K562 (cell line): Measurements from ENCODE around the gene RNF151. TPM values are rescaled to one million over a fixed set of nuclear protein-coding genes. Genes with fewer than 3 reads are reported as not detected.

Source experiments
- ESRRB ChIP-seq: fragments of 250-450 bp; sonication (Bioruptor Pico); IDR thresholded peaks from 2 replicates; pipeline ENCODE4 v1.5.0; 2020; ENCODE audit warnings: mild to moderate bottlenecking, moderate library complexity, borderline replicate concordance
- PML ChIP-seq: IDR thresholded peaks from 2 replicates; pipeline ENCODE4 v1.6.1; 2012; ENCODE audit warnings: low read length, inconsistent platforms
- PYGO2 ChIP-seq: fragments of 450-650 bp; IDR thresholded peaks from 2 replicates; pipeline ENCODE4 v1.6.1; 2016; ENCODE audit warnings: mild to moderate bottlenecking, missing genetic modification characterization, moderate library complexity, missing compliant biosample characterization
- SIX5 ChIP-seq, 2 experiments: IDR thresholded peaks; 2 replicates each; pipeline ENCODE4 v1.6.1; 2011; ENCODE audit warnings: low read length in 2 of 2, borderline replicate concordance in 1 of 2, low read depth in 1 of 2, mild to moderate bottlenecking in 1 of 2, moderate library complexity in 1 of 2; ENCODE audit not compliant: insufficient read depth in 1 of 2
- SP2 ChIP-seq: IDR thresholded peaks from 2 replicates; pipeline ENCODE4 v1.6.1; 2011; ENCODE audit warnings: mild to moderate bottlenecking, low read depth, low read length, moderate library complexity; ENCODE audit not compliant: poor library complexity, severe bottlenecking; ENCODE audit errors: extremely low read depth
- ZBTB33 ChIP-seq: sonication (generic); formaldehyde crosslinking; IDR thresholded peaks from 2 replicates; pipeline ENCODE4 v1.8.1; 2023; ENCODE audit warnings: mild to moderate bottlenecking, missing genetic modification reagents
- ZC3H4 ChIP-seq: sonication (generic); formaldehyde crosslinking; IDR thresholded peaks from 2 replicates; pipeline ENCODE4 v1.9.0; 2021; ENCODE audit warnings: missing genetic modification reagents, borderline replicate concordance
- ZNF143 ChIP-seq: sonication (generic); formaldehyde crosslinking; IDR thresholded peaks from 2 replicates; pipeline ENCODE4 v1.9.0; 2022; ENCODE audit warnings: mild to moderate bottlenecking, missing genetic modification reagents
- ZNF431 ChIP-seq: sonication (generic); formaldehyde crosslinking; IDR thresholded peaks from 2 replicates; pipeline ENCODE4 v1.8.0; 2022; ENCODE audit warnings: mild to moderate bottlenecking, missing genetic modification reagents
- polyA plus RNA-seq, 8 experiments: library from polyadenylated mRNA; depleted of rRNA in 4 of 8; stranded (reverse) in 5 of 8; unstranded in 3 of 8; fragments of >200 nt; fragmentation: Nextera tagmentation in 2 of 8; fragmentation: Illumina TruSeq in 1 of 8; extraction: Ambion mirVana in 2 of 8; extraction: Trizol in 1 of 8; gene quantifications; 2 replicates each; pipeline versions ENCODE4 v1.2.1 to v1.2.3, GENCODE V29; 2011 to 2014; ENCODE audit warnings: inconsistent platforms in 1 of 8, missing spikeins in 1 of 8
- total RNA-seq, 7 experiments: library from RNA; depleted of rRNA in 6 of 7; stranded (reverse); fragments of >200 nt in 6 of 7; fragmentation: Illumina TruSeq in 2 of 7; extraction: Trizol in 2 of 7; gene quantifications; 2 replicates each; pipeline versions ENCODE4 v1.2.1 to v1.2.3, GENCODE V29; 2011 to 2021; ENCODE audit warnings: low replicate concordance in 1 of 7
- TF ChIP-seq, protein P1 (sequence below): IDR thresholded peaks from 2 replicates; pipeline ENCODE4 v1.6.1; 2012; ENCODE audit warnings: low read depth, low read length, improper control_type of control experiment, borderline replicate concordance

The RNF151 gene
- total and polyA plus RNA-seq, 9 of the 15 experiments (the other 6 are each of a cell fraction or from before 2014, with no cell fraction given), result not detected

DNA sequence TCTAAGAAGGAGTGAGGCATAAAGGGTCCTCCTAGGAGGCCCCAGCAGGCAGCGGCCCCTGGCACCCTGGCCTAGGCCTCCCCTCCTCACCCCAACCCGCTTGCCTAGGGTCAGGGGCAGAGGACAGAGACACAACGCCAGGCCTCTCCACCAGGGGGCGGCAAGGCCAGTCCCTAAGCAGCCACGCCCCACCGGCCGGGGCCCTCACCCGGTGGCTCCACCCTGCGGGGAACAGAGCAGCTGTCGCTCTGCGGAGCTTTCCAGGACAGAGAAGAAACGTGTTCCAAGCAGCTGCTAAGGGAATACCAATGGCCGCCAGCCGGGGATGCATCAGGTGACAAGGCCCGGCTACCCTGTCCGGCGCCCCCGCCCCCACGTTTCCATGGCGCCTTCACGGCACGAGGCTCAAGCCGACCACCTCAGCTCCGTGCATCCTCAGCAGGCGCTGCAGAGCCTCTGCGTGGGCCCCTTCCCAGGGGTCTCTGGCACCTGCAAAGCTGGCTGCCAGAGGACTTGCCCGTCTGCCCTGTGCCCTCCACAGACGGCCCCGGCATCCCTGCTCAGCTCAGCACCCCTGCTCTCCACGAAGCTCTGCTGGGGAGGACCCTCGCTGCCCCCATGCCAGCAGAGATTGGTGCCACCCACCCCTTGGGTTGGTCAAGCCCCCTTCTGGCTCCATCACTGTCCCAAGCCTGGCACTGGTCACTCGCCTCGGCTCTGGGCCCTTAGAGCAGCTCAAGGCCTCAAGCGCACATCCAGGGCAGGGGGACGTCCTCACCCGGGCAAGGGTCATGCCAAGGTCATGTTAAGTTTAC, 37.4 kb downstream of the RNF151 start (continued):
- TF ChIP-seq PML (no peak), ZNF431 (CRISPR knock-in tag) (no peak), SP2 (no peak), PYGO2 (no peak), ZC3H4 (no peak), ZNF143 (CRISPR knock-in tag) (no peak), SIX5 (IDR thresholded peaks at IDR 0.05; ENCODE audit: borderline replicate concordance in 1 of 2, insufficient read depth in 1 of 2, low read depth in 1 of 2, low read length in 2 of 2) (no peak), ZBTB33 (CRISPR knock-in tag) (peak; percentile 92), ESRRB (CRISPR knock-in tag) (no peak)
- TF ChIP-seq, protein P1, sequence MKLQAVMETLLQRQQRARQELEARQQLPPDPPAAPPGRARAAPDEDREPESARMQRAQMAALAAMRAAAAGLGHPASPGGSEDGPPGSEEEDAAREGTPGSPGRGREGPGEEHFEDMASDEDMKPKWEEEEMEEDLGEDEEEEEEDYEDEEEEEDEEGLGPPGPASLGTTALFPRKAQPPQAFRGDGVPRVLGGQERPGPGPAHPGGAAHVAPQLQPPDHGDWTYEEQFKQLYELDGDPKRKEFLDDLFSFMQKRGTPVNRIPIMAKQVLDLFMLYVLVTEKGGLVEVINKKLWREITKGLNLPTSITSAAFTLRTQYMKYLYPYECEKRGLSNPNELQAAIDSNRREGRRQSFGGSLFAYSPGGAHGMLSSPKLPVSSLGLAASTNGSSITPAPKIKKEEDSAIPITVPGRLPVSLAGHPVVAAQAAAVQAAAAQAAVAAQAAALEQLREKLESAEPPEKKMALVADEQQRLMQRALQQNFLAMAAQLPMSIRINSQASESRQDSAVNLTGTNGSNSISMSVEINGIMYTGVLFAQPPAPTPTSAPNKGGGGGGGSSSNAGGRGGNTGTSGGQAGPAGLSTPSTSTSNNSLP, result no peak
